H1 (cell line): ENCODE data around the gene PTH1R. TPM values are rescaled to one million over a fixed set of nuclear protein-coding genes. Genes with fewer than 3 reads are reported as not detected.

ENCODE experiments used
- CTCF ChIA-PET: fragments of 300-600 bp; sonication (Branson Sonifier 250); formaldehyde crosslinking; loops from one replicate; lab custom pipeline; 2021; ENCODE audit not compliant: partially characterized antibody; lab: Charles Lee
- POLR2A ChIA-PET: fragments of 300-600 bp; sonication (Branson Sonifier 250); formaldehyde crosslinking; loops from one replicate; lab custom pipeline; 2021; ENCODE audit warnings: inconsistent platforms; ENCODE audit not compliant: partially characterized antibody; lab: Charles Lee
- DNase-seq, 2 experiments: peaks; one replicate each; pipeline versions ENCODE4 v3.0.0 to v3.0.0-alpha.2; 2010 to 2022; ENCODE audit warnings: low spot score in 2 of 2, low read depth in 1 of 2, mixed read lengths in 1 of 2
- FAIRE-seq: peaks from 2 replicates; lab custom pipeline; 2011; peaks lifted over from hg19 to GRCh38; lab: Jason Lieb, UNC
- H2AFZ ChIP-seq: 2 replicates; pipeline ENCODE4 v1.8.1; 2012; ENCODE audit warnings: low read length, inconsistent platforms
- H2AK5ac ChIP-seq: 2 replicates; pipeline ENCODE4 v1.6.1; 2013; ENCODE audit warnings: low read depth, low read length
- H2BK120ac ChIP-seq: replicated peaks from 2 replicates; pipeline ENCODE3; 2013; ENCODE audit warnings: low read depth, low read length, inconsistent platforms
- H2BK12ac ChIP-seq: 2 replicates; pipeline ENCODE4 v1.6.1; 2013; ENCODE audit warnings: low read depth, low read length
- H2BK15ac ChIP-seq: 2 replicates; pipeline ENCODE4 v1.6.1; 2013; ENCODE audit warnings: low read length
- H2BK20ac ChIP-seq: 2 replicates; pipeline ENCODE4 v1.6.1; 2013; ENCODE audit warnings: low read length
- H2BK5ac ChIP-seq: 2 replicates; pipeline ENCODE4 v1.6.1; 2013; ENCODE audit warnings: low read depth, low read length
- H3K14ac ChIP-seq: 2 replicates; pipeline ENCODE4 v1.6.1; 2013; ENCODE audit warnings: inconsistent platforms; ENCODE audit not compliant: insufficient read length
- H3K18ac ChIP-seq: 2 replicates; pipeline ENCODE4 v1.6.1; 2013; ENCODE audit warnings: low read length; ENCODE audit errors: extremely low read depth
- H3K23ac ChIP-seq: 2 replicates; pipeline ENCODE4 v1.6.1; 2013; ENCODE audit warnings: inconsistent platforms; ENCODE audit not compliant: insufficient read length
- H3K23me2 ChIP-seq: 2 replicates; pipeline ENCODE4 v1.6.1; 2013; ENCODE audit warnings: low read depth, low read length
- H3K27ac ChIP-seq: 2 replicates; pipeline ENCODE4 v1.6.1; 2011; ENCODE audit warnings: low read depth, low read length, inconsistent platforms
- H3K27me3 ChIP-seq, 4 experiments: replicated peaks in 1 of 4; 1 replicate in 1 of 4; 2 replicates in 3 of 4; pipeline versions ENCODE4 v1.6.1 to v1.8.1; 2011 to 2013; ENCODE audit warnings: low read length in 3 of 4, mild to moderate bottlenecking in 3 of 4, inconsistent platforms in 2 of 4, mixed read lengths in 2 of 4, moderate library complexity in 1 of 4; ENCODE audit not compliant: control insufficient read depth in 3 of 4, insufficient read depth in 3 of 4; ENCODE audit errors: extremely low read depth in 1 of 4
- H3K36me3 ChIP-seq, 4 experiments: 2 replicates each; pipeline versions ENCODE4 v1.6.1 to v1.8.1; 2011 to 2013; ENCODE audit warnings: mild to moderate bottlenecking in 4 of 4, low read length in 3 of 4, moderate library complexity in 2 of 4, control low read depth in 1 of 4, inconsistent platforms in 1 of 4; ENCODE audit not compliant: insufficient read depth in 4 of 4, control insufficient read depth in 2 of 4
- H3K4ac ChIP-seq: replicated peaks from 2 replicates; pipeline ENCODE3; 2013; ENCODE audit warnings: low read length, low read depth, mixed read lengths, inconsistent platforms; ENCODE audit not compliant: insufficient read length
- H3K4me1 ChIP-seq, 4 experiments: replicated peaks in 1 of 4; 1 replicate in 1 of 4; 2 replicates in 3 of 4; pipeline versions ENCODE4 v1.6.1 to v1.8.1; 2011 to 2013; ENCODE audit warnings: low read length in 3 of 4, inconsistent platforms in 2 of 4, mixed read lengths in 1 of 4; ENCODE audit not compliant: insufficient read depth in 4 of 4, control insufficient read depth in 3 of 4
- H3K4me2 ChIP-seq, 2 experiments: 2 replicates each; pipeline versions ENCODE4 v1.6.1 to v1.8.1; 2011 to 2013; ENCODE audit warnings: low read depth in 2 of 2, low read length in 2 of 2, control low read depth in 1 of 2, inconsistent platforms in 1 of 2, mild to moderate bottlenecking in 1 of 2; ENCODE audit not compliant: insufficient read depth in 1 of 2
- H3K4me3 ChIP-seq, 4 experiments: fragments of 200-600, 300-600 bp in 1 of 4; sonication (generic), shearing (Covaris generic), sonication (Bioruptor Twin) in 1 of 4; 2 replicates each; pipeline versions ENCODE4 v1.5.1 to v1.8.1; 2011 to 2016; ENCODE audit warnings: low read length in 4 of 4, low read depth in 3 of 4, control low read depth in 2 of 4, inconsistent platforms in 2 of 4, mild to moderate bottlenecking in 2 of 4, mixed read lengths in 1 of 4, moderate library complexity in 1 of 4; ENCODE audit not compliant: insufficient read depth in 2 of 4; ENCODE audit errors: extremely low read depth in 1 of 4
- H3K56ac ChIP-seq: replicated peaks from 2 replicates; pipeline ENCODE3; 2013; ENCODE audit warnings: low read depth, mild to moderate bottlenecking, mixed read lengths, low read length, inconsistent platforms; ENCODE audit not compliant: insufficient read length
- H3K79me1 ChIP-seq: 2 replicates; pipeline ENCODE4 v1.6.1; 2013; ENCODE audit warnings: low read depth, low read length, control low read depth
- H3K79me2 ChIP-seq, 2 experiments: 2 replicates each; pipeline versions ENCODE4 v1.6.1 to v1.8.1; 2012 to 2013; ENCODE audit warnings: low read length in 2 of 2, mild to moderate bottlenecking in 2 of 2, inconsistent platforms in 1 of 2; ENCODE audit not compliant: insufficient read depth in 2 of 2, control insufficient read depth in 1 of 2
- H3K9ac ChIP-seq, 4 experiments: replicated peaks in 1 of 4; 1 replicate in 1 of 4; 2 replicates in 3 of 4; pipeline versions ENCODE4 v1.6.1 to v1.8.1; 2011 to 2013; ENCODE audit warnings: low read depth in 3 of 4, low read length in 3 of 4, control low read depth in 2 of 4, mild to moderate bottlenecking in 2 of 4, moderate library complexity in 2 of 4, inconsistent platforms in 1 of 4; ENCODE audit errors: extremely low read depth in 1 of 4
- H3K9me3 ChIP-seq, 2 experiments: 2 replicates each; pipeline versions ENCODE4 v1.6.1 to v1.8.1; 2012 to 2013; ENCODE audit warnings: mild to moderate bottlenecking in 2 of 2, moderate library complexity in 2 of 2, control low read depth in 1 of 2, inconsistent platforms in 1 of 2, low read depth in 1 of 2, low read length in 1 of 2, mixed read lengths in 1 of 2; ENCODE audit not compliant: insufficient read depth in 2 of 2
- H4K20me1 ChIP-seq, 2 experiments: replicated peaks in 1 of 2; 2 replicates each; pipeline versions ENCODE3 to v1.8.1; 2011 to 2013; ENCODE audit warnings: inconsistent platforms in 2 of 2, low read length in 2 of 2, mild to moderate bottlenecking in 1 of 2; ENCODE audit not compliant: insufficient read depth in 2 of 2, control insufficient read depth in 1 of 2
- H4K5ac ChIP-seq: 2 replicates; pipeline ENCODE4 v1.6.1; 2013; ENCODE audit warnings: low read length, low read depth, mixed read lengths, inconsistent platforms; ENCODE audit not compliant: insufficient read length
- H4K8ac ChIP-seq: 2 replicates; pipeline ENCODE4 v1.8.0; 2013; ENCODE audit warnings: mild to moderate bottlenecking, moderate library complexity, low read length, inconsistent platforms; ENCODE audit not compliant: insufficient read depth; ENCODE audit errors: extremely low read depth
- H4K91ac ChIP-seq: replicated peaks from 2 replicates; pipeline ENCODE3; 2013; ENCODE audit warnings: low read length, mixed read lengths, inconsistent platforms; ENCODE audit not compliant: insufficient read length
- CBX5 ChIP-seq: fragments of 300-800, 300-1000 bp; sonication (generic); IDR thresholded peaks from 2 replicates; pipeline ENCODE4 v1.7.1; 2016; ENCODE audit warnings: antibody characterized with exemption, low read length, low read depth
- CBX8 ChIP-seq: fragments of 300-800, 300-1000 bp; sonication (generic); IDR thresholded peaks from 2 replicates; pipeline ENCODE4 v1.7.1; 2016; ENCODE audit warnings: low read depth, low read length, borderline replicate concordance
- CEBPB ChIP-seq: IDR thresholded peaks from 2 replicates; pipeline ENCODE4 v1.6.1; 2012; ENCODE audit warnings: low read depth, low read length
- CHD1 ChIP-seq: IDR thresholded peaks from 2 replicates; pipeline ENCODE4 v1.6.1; 2012; ENCODE audit warnings: low read depth, low read length, improper control_type of control experiment
- CREB1 ChIP-seq: IDR thresholded peaks from 2 replicates; pipeline ENCODE4 v1.6.1; 2012; ENCODE audit warnings: inconsistent platforms
- EGR1 ChIP-seq: IDR thresholded peaks from 2 replicates; pipeline ENCODE4 v1.6.1; 2011; ENCODE audit warnings: low read depth, low read length, borderline replicate concordance
- JUND ChIP-seq: IDR thresholded peaks from 2 replicates; pipeline ENCODE4 v1.6.1; 2011; ENCODE audit warnings: mild to moderate bottlenecking, improper control_type of control experiment, low read length
- RAD21 ChIP-seq, 2 experiments: IDR thresholded peaks in 1 of 2; conservative IDR thresholded peaks in 1 of 2; 2 replicates each; pipeline ENCODE4 v1.6.1; 2011; ENCODE audit warnings: low read depth in 2 of 2, low read length in 2 of 2, improper control_type of control experiment in 1 of 2, inconsistent platforms in 1 of 2, mild to moderate bottlenecking in 1 of 2, moderate library complexity in 1 of 2
- RBBP5 ChIP-seq: IDR thresholded peaks from 2 replicates; pipeline ENCODE4 v1.7.1; 2012; ENCODE audit warnings: low read depth, mild to moderate bottlenecking, inconsistent platforms, low read length, moderate library complexity, borderline replicate concordance
- RXRA ChIP-seq: IDR thresholded peaks from 2 replicates; pipeline ENCODE4 v1.6.1; 2011; ENCODE audit warnings: low read depth, mild to moderate bottlenecking, low read length, moderate library complexity; ENCODE audit not compliant: insufficient read depth
- SIN3A ChIP-seq, 2 experiments: IDR thresholded peaks in 1 of 2; conservative IDR thresholded peaks in 1 of 2; 2 replicates each; pipeline ENCODE4 v1.6.1; 2011 to 2012; ENCODE audit warnings: low read length in 2 of 2, improper control_type of control experiment in 1 of 2, low read depth in 1 of 2, mild to moderate bottlenecking in 1 of 2
- SP1 ChIP-seq: IDR thresholded peaks from 2 replicates; pipeline ENCODE4 v1.6.1; 2011; ENCODE audit warnings: low read depth, low read length
- TCF12 ChIP-seq: IDR thresholded peaks from 2 replicates; pipeline ENCODE4 v1.6.1; 2011; ENCODE audit warnings: low read depth, mild to moderate bottlenecking, low read length
- TEAD4 ChIP-seq: IDR thresholded peaks from 2 replicates; pipeline ENCODE4 v1.6.1; 2012; ENCODE audit warnings: low read depth, low read length, inconsistent platforms, mixed read lengths
- ZNF274 ChIP-seq: IDR thresholded peaks from 2 replicates; pipeline ENCODE4 v1.7.0; 2012; ENCODE audit warnings: low read length, borderline replicate concordance; ENCODE audit errors: extremely low read depth
- WGBS, 2 experiments: shearing (Covaris generic) in 1 of 2; methylation state at CpG; one replicate each; pipeline versions ENCODE4 v1.1.6 to v1.1.7; 2013 to 2015; ENCODE audit warnings: low lambda C conversion rate in 2 of 2, mixed read lengths in 2 of 2, inconsistent platforms in 1 of 2, low coverage in 1 of 2, missing lambda C conversion rate in 1 of 2; ENCODE audit not compliant: insufficient replicate concordance in 2 of 2, insufficient coverage in 1 of 2, insufficient read length in 1 of 2; ENCODE audit errors: extremely low coverage in 1 of 2, missing lambda C conversion rate in 1 of 2; 5-methylcytosine and 5-hydroxymethylcytosine counted together
- polyA plus RNA-seq, 7 experiments: library from polyadenylated mRNA; depleted of rRNA in 3 of 7; stranded (reverse) in 5 of 7; unstranded in 2 of 7; fragments of >200 nt in 5 of 7; fragments of 200-250 nt in 2 of 7; gene quantifications; 1 replicate in 5 of 7; 2 replicates in 1 of 7; 4 replicates in 1 of 7; pipeline versions ENCODE4 v1.2.1 to v1.2.3, GENCODE V29; 2011 to 2013; ENCODE audit warnings: missing spikeins in 2 of 7, mixed read lengths in 2 of 7
- total RNA-seq: library from RNA; stranded (reverse); fragmentation: NEBNext Ultra II Directional; extraction: Animal tissue kit (Norgen Biotek cat#: 25700); gene quantifications from 2 replicates; pipeline ENCODE4 v1.2.1, GENCODE V29; 2021

PTH1R gene
- total and polyA plus RNA-seq, 2 of the 8 experiments (the other 6 are each of a cell fraction or from before 2014, with no cell fraction given): 0.57 to 1.5 TPM

GRCh38 chr3:46933261-46933660 is 55.7 kb downstream of the PTH1R start:
- no peaks in the 10 kb centered on the region for H3K23me2 ChIP-seq
- H3K9ac ChIP-seq: no peak overlapping the region
- no peak overlapping the region for H3K27ac ChIP-seq
- H3K4me1 ChIP-seq: peaks cover 4 to 14% (median 10%) of the 10 kb centered on the region in 4 experiments; a peak in 6 of 7 replicates
- H2BK120ac ChIP-seq: no peak overlapping the region
- H4K91ac ChIP-seq: no peak overlapping the region
- no peak overlapping the region for H2BK5ac ChIP-seq
- no peak overlapping the region for H3K14ac ChIP-seq
- no peak overlapping the region for H2AK5ac ChIP-seq
- H3K9me3 ChIP-seq: no peaks in the 10 kb centered on the region
- no peak overlapping the region for H3K56ac ChIP-seq
- ChIA-PET CTCF (interaction anchor here (0.7 to 11.0 kb wide), 10 partner anchors 11 to 81 kb away, joined by 3 to 99 read pairs (median 4); no protein-coding TSS in a partner anchor), POLR2A (interaction anchor here (0.6 to 1.7 kb wide), 2 partner anchors 9 to 49 kb away, joined by 3 to 5 read pairs; no protein-coding TSS in a partner anchor)
- peaks cover 0 to 53% of the 10 kb centered on the region in 2 experiments; a peak in 1 of 4 replicates for H3K79me2 ChIP-seq
- H4K8ac ChIP-seq: 0 out of 2 replicates have a peak overlapping the region, but pooled peaks have one; percentile 30
- H3K4me3 ChIP-seq: no peak overlapping the region
- H3K79me1 ChIP-seq: peaks cover 21% of the 10 kb centered on the region
- H2BK20ac ChIP-seq: no peak overlapping the region
- H4K5ac ChIP-seq: no peak overlapping the region
- DNase-seq: no peak
- no peak overlapping the region for H2BK12ac ChIP-seq
- H3K4ac ChIP-seq: no peak overlapping the region
- H2AFZ ChIP-seq: no peak overlapping the region
- no peak overlapping the region for H3K18ac ChIP-seq
- peaks cover 14 to 25% of the 10 kb centered on the region in 2 experiments for H4K20me1 ChIP-seq
- H3K23ac ChIP-seq: no peak overlapping the region
- H3K36me3 ChIP-seq: peaks cover 0 to 10% (median under 1%) of the 10 kb centered on the region in 4 experiments; a peak in 6 of 8 replicates
- FAIRE-seq: no peak
- no peak overlapping the region for H3K4me2 ChIP-seq
- H2BK15ac ChIP-seq: no peak overlapping the region
- no peaks in the 10 kb centered on the region for H3K27me3 ChIP-seq
- WGBS, 2 experiments: 78% methylated on average over 6 of the region's 6 CpGs; no CpG with 5 or more reads in 1 of the 2 experiments
- TF ChIP-seq CHD1 (no peak), EGR1 (no peak), ZNF274 (no peak), CBX8 (no peak), SP1 (no peak), JUND (no peak), RAD21 (IDR thresholded peaks at IDR 0.05 in 1 of 2, conservative IDR thresholded peaks at IDR 0.05 in 1 of 2; ENCODE audit: low read depth in 2 of 2, low read length in 2 of 2) (no peak), RBBP5 (no peak), CBX5 (no peak), TEAD4 (no peak), CREB1 (no peak), TCF12 (no peak), CEBPB (no peak), SIN3A (conservative IDR thresholded peaks at IDR 0.05 in 1 of 2, IDR thresholded peaks at IDR 0.05 in 1 of 2; ENCODE audit: low read depth in 1 of 2, low read length in 2 of 2) (no peak), RXRA (no peak)
